ENCODE results near the gene SPAG16. TPM values are rescaled to one million over a fixed set of nuclear protein-coding genes. Genes with fewer than 3 reads are reported as not detected.

Gene SPAG16
- total RNA-seq, 1 experiment from 2014 or later: 30.0 TPM

GRCh38 chr2:213249502-213249901, 34.8 kb upstream of the SPAG16 start:
- TF ChIP-seq CTCF (conservative IDR thresholded peaks at IDR 0.05) (no peak), EZH2 (IDR thresholded peaks at IDR 0.05; ENCODE audit: low read depth) (no peak)
- no peak overlapping the region for H3K4me3 ChIP-seq
- no peak overlapping the region for H3K4me2 ChIP-seq
- no peaks in the 10 kb centered on the region for H3K27me3 ChIP-seq (ENCODE audit: insufficient read depth, low read depth)
- H3K4me1 ChIP-seq (replicated peaks; ENCODE audit: insufficient read depth): 0 out of 2 replicates have a peak, but pooled peaks cover 6% of the 10 kb centered on the region
- intact Hi-C loops (cut with micrococcal nuclease; ENCODE audit: unreplicated experiment): no loop called here
- no peak overlapping the region for H3K27ac ChIP-seq
- peaks cover 4% of the 10 kb centered on the region; the same call in 1 of the 2 replicates for H3K9me3 ChIP-seq (ENCODE audit: insufficient read depth, low read depth)
- no peaks in the 10 kb centered on the region for H3K79me2 ChIP-seq (ENCODE audit: low read depth)
- POLR2A ChIA-PET (ENCODE audit: unreplicated experiment): no interaction called here
- no peaks in the 10 kb centered on the region for H3F3A ChIP-seq (ENCODE audit: insufficient read depth, low read depth)
- no TSS peak for BruUV-seq (replicated peaks)
- H2AFZ ChIP-seq: no peak overlapping the region
- CTCF ChIA-PET: no interaction called here
- H3K9me2 ChIP-seq (ENCODE audit: insufficient read depth): no peaks in the 10 kb centered on the region
- no peaks in the 10 kb centered on the region for H4K20me1 ChIP-seq (ENCODE audit: insufficient read depth)
- no peaks in the 10 kb centered on the region for H3K36me3 ChIP-seq (ENCODE audit: low read depth)
- no peak for DNase-seq

- TF ChIP-seq EZH2 (IDR thresholded peaks at IDR 0.05; ENCODE audit: low read depth): no peak
- peak; percentile 75 for TF ChIP-seq CTCF (conservative IDR thresholded peaks at IDR 0.05)
- H3K27me3 ChIP-seq (ENCODE audit: insufficient read depth, low read depth): no peaks in the 10 kb centered on the region
- peaks cover 4% of the 10 kb centered on the region; the same call in 1 of the 2 replicates for H3K9me3 ChIP-seq (ENCODE audit: insufficient read depth, low read depth)
- no TSS peak for BruUV-seq (replicated peaks)
- 0 out of 2 replicates have a peak, but pooled peaks cover 6% of the 10 kb centered on the region for H3K4me1 ChIP-seq (replicated peaks; ENCODE audit: insufficient read depth)
- no peaks in the 10 kb centered on the region for H3K9me2 ChIP-seq (ENCODE audit: insufficient read depth)
- no peaks in the 10 kb centered on the region for H3F3A ChIP-seq (ENCODE audit: insufficient read depth, low read depth)
- 0 out of 2 replicates have a peak overlapping the region, but pooled peaks have one; percentile 28 for H2AFZ ChIP-seq
- H4K20me1 ChIP-seq (ENCODE audit: insufficient read depth): no peaks in the 10 kb centered on the region
- H3K79me2 ChIP-seq (ENCODE audit: low read depth): no peaks in the 10 kb centered on the region
- H3K4me3 ChIP-seq: no peak overlapping the region
- peak in 1 of 2 experiments; percentile 58 for DNase-seq
- H3K4me2 ChIP-seq: peak overlapping the region; percentile 17; the same call in 1 of the 2 replicates
- POLR2A ChIA-PET (ENCODE audit: unreplicated experiment): no interaction called here
- intact Hi-C loops (cut with micrococcal nuclease; ENCODE audit: unreplicated experiment): loop anchor here (10.0 kb wide), 1 partner anchor 553 kb away; no protein-coding TSS in a partner anchor
- H3K27ac ChIP-seq: peak overlapping the region; percentile 53
- no peaks in the 10 kb centered on the region for H3K36me3 ChIP-seq (ENCODE audit: low read depth)
- CTCF ChIA-PET: interaction anchor here (0.5 kb wide), 1 partner anchor 241 kb away, joined by 4 read pairs; no protein-coding TSS in a partner anchor
These were observed 32.6 kb upstream of the SPAG16 start for GRCh38 chr2:213251618-213252017.

GRCh38 chr2:213252206-213252605, 32.1 kb upstream of the SPAG16 start:
- no peaks in the 10 kb centered on the region for H4K20me1 ChIP-seq (ENCODE audit: insufficient read depth)
- no peaks in the 10 kb centered on the region for H3K27me3 ChIP-seq (ENCODE audit: insufficient read depth, low read depth)
- no peaks in the 10 kb centered on the region for H3K36me3 ChIP-seq (ENCODE audit: low read depth)
- no TSS peak for BruUV-seq (replicated peaks)
- intact Hi-C loops (cut with micrococcal nuclease; ENCODE audit: unreplicated experiment): loop anchor here (10.0 kb wide), 1 partner anchor 553 kb away; no protein-coding TSS in a partner anchor
- 0 out of 2 replicates have a peak, but pooled peaks cover 6% of the 10 kb centered on the region for H3K4me1 ChIP-seq (replicated peaks; ENCODE audit: insufficient read depth)
- no peak overlapping the region for H3K4me3 ChIP-seq
- H3K27ac ChIP-seq: peak overlapping the region; percentile 53; the same call in 1 of the 2 replicates
- no peaks in the 10 kb centered on the region for H3K79me2 ChIP-seq (ENCODE audit: low read depth)
- no peaks in the 10 kb centered on the region for H3F3A ChIP-seq (ENCODE audit: insufficient read depth, low read depth)
- TF ChIP-seq CTCF (conservative IDR thresholded peaks at IDR 0.05): no peak
- no peak for TF ChIP-seq EZH2 (IDR thresholded peaks at IDR 0.05; ENCODE audit: low read depth)
- no peak for DNase-seq
- no peak overlapping the region for H2AFZ ChIP-seq
- ChIA-PET POLR2A (ENCODE audit: unreplicated experiment) (no interaction called here), CTCF (interaction anchor here (0.5 kb wide), 1 partner anchor 241 kb away, joined by 4 read pairs; no protein-coding TSS in a partner anchor)
- no peaks in the 10 kb centered on the region for H3K9me2 ChIP-seq (ENCODE audit: insufficient read depth)
- H3K4me2 ChIP-seq: 0 out of 2 replicates have a peak overlapping the region, but pooled peaks have one; percentile 17
- H3K9me3 ChIP-seq (ENCODE audit: insufficient read depth, low read depth): peaks cover 4% of the 10 kb centered on the region; the same call in 1 of the 2 replicates

All from PC-9 (cell line).